Suprapubic skin (tissue), 4 donors: Measurements from ENCODE around the gene TARP.

ENCODE experiments used
- DNase-seq, 2 donors: peaks; one replicate each; pipeline ENCODE4 v3.0.0-alpha.2; 2019; ENCODE audit warnings: low spot score in 2 of 2
- H3K27ac ChIP-seq: fragments of 200-600 bp; sonication (generic); one replicate; pipeline ENCODE4 v1.5.1; 2019
- H3K27me3 ChIP-seq: fragments of 200-600 bp; sonication (generic); one replicate; pipeline ENCODE4 v1.5.1; 2019
- H3K36me3 ChIP-seq: fragments of 200-600 bp; sonication (generic); one replicate; pipeline ENCODE4 v1.5.1; 2019
- H3K4me1 ChIP-seq: fragments of 200-600 bp; sonication (generic); one replicate; pipeline ENCODE4 v1.5.1; 2019
- H3K4me3 ChIP-seq: fragments of 200-600 bp; sonication (generic); one replicate; pipeline ENCODE4 v1.5.1; 2019; ENCODE audit warnings: mild to moderate bottlenecking
- H3K9me3 ChIP-seq: fragments of 200-600 bp; sonication (generic); one replicate; pipeline ENCODE4 v1.5.1; 2019
- EP300 ChIP-seq: sonication (generic); formaldehyde crosslinking; IDR thresholded peaks from one replicate; pipeline ENCODE4 v1.6.1; 2017; ENCODE audit warnings: antibody characterized with exemption
- POLR2A ChIP-seq, 2 donors: fragments of 450-650 bp; IDR thresholded peaks; one replicate each; pipeline ENCODE4 v1.6.1; 2017; ENCODE audit warnings: antibody characterized with exemption in 2 of 2, mild to moderate bottlenecking in 2 of 2, moderate library complexity in 2 of 2
- POLR2AphosphoS5 ChIP-seq, 3 donors: sonication (generic); formaldehyde crosslinking; IDR thresholded peaks; one replicate each; pipeline ENCODE4 v1.6.1; 2017; ENCODE audit warnings: antibody characterized with exemption in 3 of 3
- WGBS: methylation state at CpG from one replicate; pipeline ENCODE4 v1.1.5; 2018; 5-methylcytosine and 5-hydroxymethylcytosine counted together
- TF ChIP-seq, protein P1 (sequence below), 2 donors: fragments of 200-600 bp in 1 of 2; fragments of 450-650 bp in 1 of 2; sonication (generic) in 1 of 2; IDR thresholded peaks; one replicate each; pipeline ENCODE4 v1.5.1; 2016 to 2019; ENCODE audit warnings: antibody characterized with exemption in 2 of 2, mild to moderate bottlenecking in 1 of 2, moderate library complexity in 1 of 2

TARP gene

GRCh38 chr7:38220452-38220851, 53.0 kb downstream of the TARP start:
- H3K27me3 ChIP-seq = no peaks in the 10 kb centered on the region
- DNase-seq = no peak
- H3K4me1 ChIP-seq = peaks cover 9% of the 10 kb centered on the region
- TF ChIP-seq, protein P1, sequence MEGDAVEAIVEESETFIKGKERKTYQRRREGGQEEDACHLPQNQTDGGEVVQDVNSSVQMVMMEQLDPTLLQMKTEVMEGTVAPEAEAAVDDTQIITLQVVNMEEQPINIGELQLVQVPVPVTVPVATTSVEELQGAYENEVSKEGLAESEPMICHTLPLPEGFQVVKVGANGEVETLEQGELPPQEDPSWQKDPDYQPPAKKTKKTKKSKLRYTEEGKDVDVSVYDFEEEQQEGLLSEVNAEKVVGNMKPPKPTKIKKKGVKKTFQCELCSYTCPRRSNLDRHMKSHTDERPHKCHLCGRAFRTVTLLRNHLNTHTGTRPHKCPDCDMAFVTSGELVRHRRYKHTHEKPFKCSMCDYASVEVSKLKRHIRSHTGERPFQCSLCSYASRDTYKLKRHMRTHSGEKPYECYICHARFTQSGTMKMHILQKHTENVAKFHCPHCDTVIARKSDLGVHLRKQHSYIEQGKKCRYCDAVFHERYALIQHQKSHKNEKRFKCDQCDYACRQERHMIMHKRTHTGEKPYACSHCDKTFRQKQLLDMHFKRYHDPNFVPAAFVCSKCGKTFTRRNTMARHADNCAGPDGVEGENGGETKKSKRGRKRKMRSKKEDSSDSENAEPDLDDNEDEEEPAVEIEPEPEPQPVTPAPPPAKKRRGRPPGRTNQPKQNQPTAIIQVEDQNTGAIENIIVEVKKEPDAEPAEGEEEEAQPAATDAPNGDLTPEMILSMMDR (IDR thresholded peaks at IDR 0.05) = no peak
- no peak for TF ChIP-seq EP300
- TF ChIP-seq POLR2A (IDR thresholded peaks at IDR 0.05) = no peak
- H3K36me3 ChIP-seq = peaks cover 45% of the 10 kb centered on the region
- no peak overlapping the region for H3K27ac ChIP-seq
- whole genome bisulfite sequencing = 87% methylated on average over 3 of the region's 3 CpGs
- no peaks in the 10 kb centered on the region for H3K9me3 ChIP-seq
- no peak overlapping the region for H3K4me3 ChIP-seq

DNA sequence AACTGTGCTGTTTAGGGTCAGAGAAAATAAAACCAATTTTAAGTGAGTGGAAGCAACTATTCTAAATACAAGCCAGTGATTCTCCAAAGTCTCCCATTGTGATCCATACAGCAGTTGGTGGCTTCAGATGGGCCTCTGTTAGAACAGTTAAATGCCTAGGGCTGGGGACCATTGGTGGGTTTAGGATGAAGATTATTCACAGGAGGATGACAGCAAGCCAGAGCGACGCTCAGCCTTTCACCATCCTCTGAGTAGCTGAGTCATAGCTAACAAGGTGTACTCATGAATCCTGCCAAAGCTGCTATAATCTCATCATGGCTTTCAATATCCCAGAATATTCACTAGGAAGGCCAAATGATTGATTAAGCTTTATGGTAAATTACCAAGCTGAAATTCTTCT, 55.8 kb downstream of the TARP start:
- H3K27me3 ChIP-seq = no peaks in the 10 kb centered on the region
- no peak overlapping the region for H3K4me3 ChIP-seq
- no peaks in the 10 kb centered on the region for H3K9me3 ChIP-seq
- peaks cover 38% of the 10 kb centered on the region for H3K36me3 ChIP-seq
- no peak overlapping the region for H3K27ac ChIP-seq
- no peak for DNase-seq
- H3K4me1 ChIP-seq = peaks cover 10% of the 10 kb centered on the region
- 75% methylated on average over 2 of the region's 2 CpGs for WGBS
- TF ChIP-seq, protein P1 (IDR thresholded peaks at IDR 0.05) = no peak
- no peak for TF ChIP-seq POLR2AphosphoS5 (IDR thresholded peaks at IDR 0.05)

DNA sequence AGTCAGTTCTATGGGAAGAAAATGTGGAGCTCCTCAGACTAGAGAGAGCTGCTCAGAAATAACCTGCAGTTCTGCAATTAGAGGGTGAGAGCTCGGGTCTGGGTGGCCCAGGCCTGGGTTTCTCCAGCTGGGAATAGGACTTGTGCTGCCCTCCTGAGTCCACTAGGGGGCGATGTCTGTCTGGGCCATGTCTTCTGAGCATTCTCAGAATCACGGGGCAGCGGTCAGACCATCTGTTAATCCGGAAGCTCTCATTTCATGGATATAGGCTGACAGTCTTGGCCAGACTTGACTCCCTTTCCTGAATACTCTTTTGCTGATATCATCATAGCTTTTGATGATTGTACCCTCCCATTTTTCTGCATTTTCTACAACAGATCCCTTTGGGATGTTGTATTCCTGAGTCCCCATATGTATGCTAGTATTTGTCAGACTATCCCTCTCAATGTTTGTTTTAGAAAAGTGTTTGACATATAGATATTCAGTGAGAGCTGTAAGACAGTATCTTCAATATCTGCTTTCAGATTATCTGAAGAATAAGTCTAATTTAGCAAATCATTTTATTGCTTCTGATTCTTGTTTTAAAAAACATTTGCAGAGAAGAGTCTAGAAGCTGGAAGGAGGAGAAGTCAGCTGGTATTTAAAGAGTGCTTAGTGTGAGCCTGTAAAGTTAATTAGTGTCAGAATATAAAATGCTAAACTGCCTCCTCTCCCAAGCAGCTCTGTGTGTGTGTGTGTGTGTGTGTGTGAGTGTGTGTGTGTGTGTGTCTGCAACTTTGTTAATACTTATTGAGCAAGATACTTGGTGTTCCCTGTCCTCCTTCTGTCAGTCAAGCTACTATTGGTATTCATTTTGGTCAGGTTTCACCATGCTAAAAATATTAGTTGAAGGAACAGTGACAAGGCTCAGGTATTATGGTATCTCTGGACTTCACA, 57.4 kb downstream of the TARP start:
- Histone ChIP-seq H3K9me3 (no peaks in the 10 kb centered on the region), H3K27me3 (no peaks in the 10 kb centered on the region), H3K36me3 (peaks cover 42% of the 10 kb centered on the region), H3K4me3 (no peak overlapping the region), H3K27ac (no peak overlapping the region), H3K4me1 (peaks cover 15% of the 10 kb centered on the region)
- DNase-seq = peak; percentile 78 to 82
- TF ChIP-seq POLR2AphosphoS5 (IDR thresholded peaks at IDR 0.05) = no peak
- TF ChIP-seq, protein P1 (IDR thresholded peaks at IDR 0.05) = peak; percentile 69 to 86
- 22% methylated on average over 5 of the region's 5 CpGs for WGBS

DNA sequence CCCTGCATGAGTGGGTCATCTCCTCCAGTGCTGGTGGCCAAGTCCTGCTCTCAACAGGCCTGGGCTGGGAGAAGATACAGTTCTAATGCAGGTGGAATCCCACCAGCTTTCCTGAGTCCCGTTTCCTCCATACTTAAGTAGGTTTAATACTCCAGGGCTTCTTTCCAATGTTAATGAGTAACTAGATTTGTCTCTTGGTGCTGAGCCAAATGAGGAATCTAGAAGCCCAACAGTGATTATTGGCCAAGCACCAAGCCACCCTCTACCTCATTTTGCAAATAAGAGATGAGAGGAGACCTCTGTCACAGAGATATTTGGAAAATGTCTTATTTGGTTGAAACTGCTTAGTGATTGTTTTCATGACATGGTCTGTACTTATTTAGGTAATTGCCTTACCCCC, 58.3 kb downstream of the TARP start:
- no peak overlapping the region for H3K4me3 ChIP-seq
- peaks cover 15% of the 10 kb centered on the region for H3K4me1 ChIP-seq
- DNase-seq = no peak
- H3K27ac ChIP-seq = no peak overlapping the region
- H3K27me3 ChIP-seq = no peaks in the 10 kb centered on the region
- H3K9me3 ChIP-seq = no peaks in the 10 kb centered on the region
- WGBS = 44% methylated on average over 1 of the region's 1 CpG
- TF ChIP-seq POLR2A (IDR thresholded peaks at IDR 0.05) (no peak), POLR2AphosphoS5 (IDR thresholded peaks at IDR 0.05) (no peak), EP300 (no peak)
- TF ChIP-seq, protein P1 (IDR thresholded peaks at IDR 0.05) = no peak
- H3K36me3 ChIP-seq = peaks cover 39% of the 10 kb centered on the region

- no peak overlapping the region for H3K4me3 ChIP-seq
- WGBS = 51% methylated on average over 3 of the region's 3 CpGs
- no peak for DNase-seq
These were observed 61.5 kb downstream of the TARP start for GRCh38 chr7:38211940-38212339.

More at GRCh38 chr7:38211940-38212339, 61.5 kb downstream of the TARP start:
- Histone ChIP-seq H3K36me3 (peaks cover 23% of the 10 kb centered on the region), H3K9me3 (no peaks in the 10 kb centered on the region), H3K27ac (no peak overlapping the region), H3K4me1 (peaks cover 15% of the 10 kb centered on the region), H3K27me3 (no peaks in the 10 kb centered on the region)
- TF ChIP-seq POLR2A (IDR thresholded peaks at IDR 0.05) (no peak), EP300 (no peak)
